ENCODE measurements around the gene SH3PXD2A. TPM values are rescaled to one million over a fixed set of nuclear protein-coding genes. Genes with fewer than 3 reads are reported as not detected.

SH3PXD2A gene
- total RNA-seq, 1 donor from 2014 or later = 35.2 TPM

DNA sequence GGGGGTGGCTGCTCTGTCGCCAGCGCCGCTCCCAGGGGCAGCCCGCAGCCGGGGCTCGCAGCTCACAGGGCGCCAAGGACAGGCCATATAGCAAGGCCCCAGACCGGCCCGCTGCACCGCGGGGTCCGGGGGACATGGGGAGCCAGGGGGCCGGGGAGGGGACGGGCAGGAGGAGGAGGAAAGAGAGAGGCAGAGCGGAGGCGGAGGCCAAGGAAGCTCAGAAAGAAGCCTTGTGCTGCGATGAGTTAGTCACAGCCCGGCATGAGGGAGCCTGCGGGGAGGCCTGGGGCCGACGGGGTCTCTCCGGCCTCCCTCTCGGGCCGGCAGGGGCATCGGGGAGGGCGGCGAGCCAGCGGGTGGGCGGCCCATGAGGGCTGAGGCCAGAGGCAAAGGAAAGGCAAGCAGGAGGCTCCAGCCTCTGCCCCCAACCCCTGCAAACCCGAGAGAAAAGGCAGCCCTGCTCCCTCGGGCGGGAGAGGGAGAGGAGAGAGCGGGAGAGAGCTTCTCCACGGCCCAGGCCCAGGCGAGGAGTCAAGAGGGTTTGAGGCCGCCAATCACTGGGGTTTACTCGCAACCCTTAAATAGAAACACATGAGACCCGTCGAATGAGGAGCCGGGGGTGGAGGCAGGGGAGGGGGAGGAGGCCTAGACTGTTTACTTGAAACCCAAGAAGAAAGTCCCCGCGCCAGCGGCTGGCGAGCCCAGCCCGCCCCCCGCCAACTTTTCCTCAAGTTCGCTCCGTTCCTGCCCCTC is 194.0 kb downstream of the SH3PXD2A start:
- Histone ChIP-seq H3K4me1 (peaks cover 23% of the 10 kb centered on the region), H3K27me3 (no peaks in the 10 kb centered on the region), H3K27ac (peak overlapping the region; percentile 85), H3K9me3 (no peaks in the 10 kb centered on the region), H3K36me3 (no peaks in the 10 kb centered on the region), H3K4me3 (peak overlapping the region; percentile 68)
- ATAC-seq (peak; percentile 80), DNase-seq (peak; percentile 90)
- intact Hi-C loops (cut with DNase I) = no loop called here
- TF ChIP-seq, protein P1, sequence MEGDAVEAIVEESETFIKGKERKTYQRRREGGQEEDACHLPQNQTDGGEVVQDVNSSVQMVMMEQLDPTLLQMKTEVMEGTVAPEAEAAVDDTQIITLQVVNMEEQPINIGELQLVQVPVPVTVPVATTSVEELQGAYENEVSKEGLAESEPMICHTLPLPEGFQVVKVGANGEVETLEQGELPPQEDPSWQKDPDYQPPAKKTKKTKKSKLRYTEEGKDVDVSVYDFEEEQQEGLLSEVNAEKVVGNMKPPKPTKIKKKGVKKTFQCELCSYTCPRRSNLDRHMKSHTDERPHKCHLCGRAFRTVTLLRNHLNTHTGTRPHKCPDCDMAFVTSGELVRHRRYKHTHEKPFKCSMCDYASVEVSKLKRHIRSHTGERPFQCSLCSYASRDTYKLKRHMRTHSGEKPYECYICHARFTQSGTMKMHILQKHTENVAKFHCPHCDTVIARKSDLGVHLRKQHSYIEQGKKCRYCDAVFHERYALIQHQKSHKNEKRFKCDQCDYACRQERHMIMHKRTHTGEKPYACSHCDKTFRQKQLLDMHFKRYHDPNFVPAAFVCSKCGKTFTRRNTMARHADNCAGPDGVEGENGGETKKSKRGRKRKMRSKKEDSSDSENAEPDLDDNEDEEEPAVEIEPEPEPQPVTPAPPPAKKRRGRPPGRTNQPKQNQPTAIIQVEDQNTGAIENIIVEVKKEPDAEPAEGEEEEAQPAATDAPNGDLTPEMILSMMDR (IDR thresholded peaks at IDR 0.05) = no peak

DNA sequence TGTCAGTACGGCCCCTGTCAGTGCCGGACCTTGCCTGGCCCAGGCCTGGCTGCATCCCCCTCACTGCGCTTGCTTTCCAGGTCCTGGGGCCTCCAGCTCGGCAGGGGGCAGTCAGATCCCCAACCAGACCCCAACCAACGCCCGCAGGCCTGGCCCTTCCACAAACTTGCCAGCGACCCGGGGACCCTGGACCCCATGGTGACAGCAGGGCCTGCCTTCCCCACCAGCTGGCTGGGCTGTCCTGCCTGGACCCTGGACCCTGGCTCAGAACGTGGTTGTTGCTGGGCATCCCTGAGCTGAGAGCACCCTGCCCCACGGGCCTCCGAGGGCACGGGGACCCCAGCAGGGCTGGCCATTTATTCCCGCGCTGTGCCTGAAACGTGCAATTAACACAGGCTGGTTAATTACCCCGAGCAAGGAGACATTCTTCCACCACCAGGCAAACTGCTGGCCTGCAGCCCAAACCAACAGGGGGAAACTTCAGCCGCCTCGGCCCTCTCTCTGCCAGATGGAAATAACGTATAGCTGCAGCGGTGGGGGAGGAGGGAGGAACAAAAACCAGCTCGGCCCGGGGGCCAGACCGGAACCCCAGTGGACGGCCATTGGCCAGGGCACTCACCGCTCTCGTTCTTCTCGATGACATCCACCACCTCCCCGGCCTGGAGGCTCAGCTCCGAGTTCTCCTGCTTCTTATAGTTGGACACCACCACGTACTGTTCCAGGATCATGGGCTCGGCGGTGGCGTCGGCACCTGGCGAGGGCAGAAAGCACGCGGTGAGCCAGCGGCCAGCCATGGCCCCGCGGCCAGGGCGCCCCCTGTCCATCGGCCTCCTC is 194.8 kb downstream of the SH3PXD2A start:
- Histone ChIP-seq H3K9me3 (no peaks in the 10 kb centered on the region), H3K4me1 (peaks cover 23% of the 10 kb centered on the region), H3K4me3 (peak overlapping the region; percentile 68), H3K36me3 (no peaks in the 10 kb centered on the region), H3K27ac (peak overlapping the region; percentile 85), H3K27me3 (no peaks in the 10 kb centered on the region)
- DNase-seq = peak; percentile 72
- peak; percentile 25 for ATAC-seq
- TF ChIP-seq, protein P1 (IDR thresholded peaks at IDR 0.05) = no peak
- intact Hi-C loops (cut with DNase I) = no loop called here

DNA sequence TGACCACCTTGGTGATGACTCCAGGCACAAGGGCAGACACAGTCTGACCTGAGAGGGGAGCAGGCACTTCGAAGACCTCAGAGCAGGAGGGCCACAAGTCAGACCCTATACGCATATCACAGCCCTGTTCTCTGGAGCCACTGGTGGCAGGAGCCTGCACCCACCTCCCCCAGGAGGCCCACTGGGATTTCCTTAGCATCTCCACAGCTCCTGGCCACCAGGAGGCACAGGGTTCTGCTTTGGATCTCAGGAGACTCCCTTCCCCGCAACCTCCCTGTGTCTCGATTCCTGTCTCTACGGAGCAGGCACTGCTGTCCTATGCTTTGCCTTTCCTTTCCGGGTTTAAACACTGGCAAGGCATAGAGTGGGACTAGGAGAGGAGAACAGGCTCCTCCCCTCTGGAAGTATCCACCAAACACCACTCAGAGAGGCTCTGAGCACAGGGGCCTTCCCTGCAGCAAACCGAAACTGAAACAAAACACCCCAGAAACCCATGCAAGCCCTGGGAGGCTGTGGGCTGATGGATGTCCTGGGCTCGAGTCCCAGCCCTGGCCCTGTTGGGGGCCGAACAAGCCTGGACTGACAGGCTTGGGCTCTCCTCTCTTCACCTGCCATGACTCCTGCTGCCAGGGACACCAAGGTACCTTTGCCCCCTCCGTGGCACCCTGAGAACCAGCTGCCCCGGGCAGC is 195.6 kb downstream of the SH3PXD2A start:
- H3K36me3 ChIP-seq = no peaks in the 10 kb centered on the region
- TF ChIP-seq, protein P1 (IDR thresholded peaks at IDR 0.05) = no peak
- H3K4me1 ChIP-seq = peaks cover 23% of the 10 kb centered on the region
- no peaks in the 10 kb centered on the region for H3K27me3 ChIP-seq
- H3K27ac ChIP-seq = peak overlapping the region; percentile 85
- intact Hi-C loops (cut with DNase I) = no loop called here
- ATAC-seq (peak; percentile 90), DNase-seq (peak; percentile 77)
- H3K9me3 ChIP-seq = no peaks in the 10 kb centered on the region
- H3K4me3 ChIP-seq = peak overlapping the region; percentile 68

DNA sequence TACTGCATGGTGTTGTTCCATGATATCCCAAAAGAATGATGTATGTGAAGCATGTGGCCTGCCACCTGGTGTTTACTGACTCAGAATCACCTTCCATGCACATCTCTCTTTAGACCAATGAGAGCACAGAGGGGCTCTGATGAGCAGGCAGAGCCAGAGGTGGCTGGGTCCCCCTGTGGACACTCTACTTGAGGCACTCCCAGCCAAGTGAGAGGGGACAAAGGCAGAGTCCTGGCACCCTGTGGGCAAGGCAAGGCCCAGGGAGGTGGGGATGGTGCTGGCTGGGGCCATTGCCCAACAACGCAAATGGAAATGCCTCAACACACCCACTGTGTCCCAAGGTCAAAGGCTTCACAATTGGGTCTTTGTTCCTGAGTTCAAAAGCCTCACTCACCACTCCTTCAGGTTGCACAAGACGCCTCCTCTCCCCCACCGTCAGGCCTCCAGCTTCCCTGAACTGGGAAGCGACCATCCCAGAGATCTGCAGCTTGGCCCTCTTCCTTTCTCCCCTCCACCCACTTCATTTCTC is 197.3 kb downstream of the SH3PXD2A start:
- DNase-seq (no peak), ATAC-seq (no peak)
- intact Hi-C loops (cut with DNase I) = no loop called here
- Histone ChIP-seq H3K9me3 (no peaks in the 10 kb centered on the region), H3K4me3 (no peak overlapping the region), H3K27me3 (no peaks in the 10 kb centered on the region), H3K4me1 (peaks cover 23% of the 10 kb centered on the region), H3K36me3 (no peaks in the 10 kb centered on the region), H3K27ac (no peak overlapping the region)
- TF ChIP-seq, protein P1 (IDR thresholded peaks at IDR 0.05) = no peak

DNA sequence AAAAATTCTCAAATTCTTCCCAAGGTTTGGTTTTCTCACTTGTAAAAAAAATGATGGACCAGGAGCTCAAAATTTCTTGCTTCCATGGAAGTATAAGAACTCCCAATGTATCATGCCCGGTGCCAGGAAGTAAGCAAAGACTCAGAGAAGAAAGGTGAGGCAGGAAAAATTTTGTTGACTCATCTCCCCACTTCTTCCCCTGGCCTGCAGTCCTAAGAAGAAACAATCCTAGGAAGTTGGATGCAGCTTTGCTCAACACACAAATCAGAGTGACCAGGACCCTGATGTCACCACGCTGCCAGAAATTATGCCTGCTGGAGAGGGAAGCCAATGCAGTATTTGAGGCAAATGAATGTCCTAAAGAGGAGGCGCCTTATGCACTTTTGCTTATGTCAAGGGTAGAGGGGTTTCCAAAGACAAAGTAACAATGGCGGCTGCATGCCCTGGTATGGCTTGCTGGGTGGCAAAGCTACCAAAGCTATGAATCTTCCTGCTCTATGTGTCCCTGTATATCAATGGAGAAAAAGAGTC is 198.2 kb downstream of the SH3PXD2A start:
- no peaks in the 10 kb centered on the region for H3K27me3 ChIP-seq
- ATAC-seq (no peak), DNase-seq (no peak)
- TF ChIP-seq, protein P1 (IDR thresholded peaks at IDR 0.05) = no peak
- H3K36me3 ChIP-seq = no peaks in the 10 kb centered on the region
- intact Hi-C loops (cut with DNase I) = no loop called here
- H3K27ac ChIP-seq = no peak overlapping the region
- no peaks in the 10 kb centered on the region for H3K9me3 ChIP-seq
- no peak overlapping the region for H3K4me3 ChIP-seq
- peaks cover 33% of the 10 kb centered on the region for H3K4me1 ChIP-seq
